GM18858 (cell line): ENCODE measurements around the gene YTHDF1.

ENCODE experiments used
- ATAC-seq: cut with Tn5 transposase; IDR thresholded peaks from one replicate; pipeline ENCODE4 v1.9.1; 2021; ENCODE audit not compliant: unreplicated experiment

YTHDF1 gene

GRCh38 chr20:63249891-63250290, 34.0 kb upstream of the YTHDF1 start:
- ATAC-seq, result no peak

DNA sequence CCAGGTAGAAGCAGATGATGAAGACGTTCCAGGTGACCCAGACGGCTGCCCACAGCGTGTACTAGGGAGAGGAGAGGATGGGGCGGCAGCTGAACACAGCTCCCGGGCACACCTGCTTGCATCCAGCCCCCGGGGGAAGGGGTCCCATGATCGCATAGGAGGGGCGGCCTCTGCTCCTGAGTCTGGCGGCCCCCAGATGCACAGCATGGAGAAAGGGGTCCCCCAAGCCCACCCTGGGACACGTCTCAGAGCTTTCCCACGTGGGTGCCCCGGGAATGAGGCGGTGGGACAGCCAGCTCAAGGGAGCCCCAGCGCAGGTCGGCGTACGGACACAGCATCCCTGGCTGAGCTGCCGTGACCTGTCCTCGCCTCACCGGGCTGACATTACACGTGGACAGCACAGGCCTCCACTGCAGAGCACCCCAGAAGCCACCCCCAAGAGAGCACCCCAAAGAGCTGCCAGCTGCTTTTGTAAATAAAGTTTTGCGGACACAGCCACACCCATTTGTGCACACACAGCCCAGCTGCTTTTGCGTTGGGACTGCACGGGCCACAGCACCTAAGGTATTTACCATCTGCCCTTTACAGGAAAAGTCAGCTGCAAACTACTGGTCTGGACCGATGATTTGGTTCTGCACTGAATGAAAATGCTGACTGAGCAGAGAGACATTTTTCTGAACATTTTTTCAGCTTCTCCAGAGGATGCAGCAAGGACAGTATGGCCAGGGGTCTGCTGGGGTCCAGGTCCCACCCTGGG, 33.1 kb upstream of the YTHDF1 start:
- no peak for ATAC-seq

GRCh38 chr20:63247671-63248228, 31.8 kb upstream of the YTHDF1 start:
- ATAC-seq, result no peak

- no peak for ATAC-seq
These were observed 30.8 kb upstream of the YTHDF1 start for GRCh38 chr20:63246490-63247288.

DNA sequence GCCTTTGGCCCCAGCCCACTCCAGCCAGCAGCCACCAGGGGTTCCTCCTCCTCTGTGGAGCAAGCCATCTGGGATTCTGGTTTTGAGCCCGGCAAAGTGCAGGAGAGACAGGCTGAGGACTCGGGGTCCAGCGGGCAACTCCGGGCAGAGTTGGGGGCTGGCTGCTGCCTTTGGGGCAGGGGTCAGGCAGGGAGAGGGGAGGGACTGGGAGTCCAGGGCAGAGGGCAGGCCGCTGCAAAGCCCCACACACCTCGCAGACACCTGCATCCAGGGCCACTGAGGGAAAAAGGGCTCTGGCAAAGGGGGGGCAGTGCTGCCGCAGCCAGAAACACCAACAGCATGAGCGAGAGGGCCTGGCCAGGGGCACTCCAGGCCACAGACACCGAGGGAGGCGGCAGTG, 28.5 kb upstream of the YTHDF1 start:
- no peak for ATAC-seq

DNA sequence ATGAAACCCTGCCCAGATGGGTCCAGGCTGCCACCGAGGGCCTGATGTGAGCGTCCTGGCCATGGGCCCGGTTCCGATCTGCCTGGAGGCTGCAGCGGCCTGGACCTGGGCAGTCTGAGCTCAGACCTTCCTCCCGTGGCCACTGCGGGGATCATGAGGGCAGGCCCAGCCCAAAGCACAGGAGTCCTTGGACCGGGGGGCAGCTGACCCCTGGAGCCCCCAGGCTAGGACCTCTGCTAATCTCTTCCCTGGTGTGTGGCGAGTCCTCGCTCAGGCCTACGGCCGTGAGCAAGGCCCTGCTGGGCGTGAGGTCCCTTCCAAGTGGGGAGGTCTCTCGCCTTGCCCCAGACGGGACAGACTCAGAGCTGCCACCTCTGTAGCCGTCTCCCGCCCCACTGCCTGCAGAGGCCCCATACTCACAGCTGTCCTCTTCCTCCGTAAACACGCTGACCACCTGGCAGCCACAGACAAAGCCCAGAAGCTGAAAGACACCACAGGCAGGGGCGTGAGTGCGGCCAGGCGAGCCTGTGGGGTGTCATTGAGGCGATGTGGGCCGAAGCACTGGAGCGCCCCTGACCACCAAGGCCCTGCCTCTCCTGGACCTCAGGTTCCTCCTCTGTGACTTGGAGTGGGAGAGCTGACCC, 27.8 kb upstream of the YTHDF1 start:
- no peak for ATAC-seq

GRCh38 chr20:63242736-63243135, 26.8 kb upstream of the YTHDF1 start:
- ATAC-seq, result no peak

GRCh38 chr20:63241272-63241671, 25.3 kb upstream of the YTHDF1 start:
- ATAC-seq, result no peak

DNA sequence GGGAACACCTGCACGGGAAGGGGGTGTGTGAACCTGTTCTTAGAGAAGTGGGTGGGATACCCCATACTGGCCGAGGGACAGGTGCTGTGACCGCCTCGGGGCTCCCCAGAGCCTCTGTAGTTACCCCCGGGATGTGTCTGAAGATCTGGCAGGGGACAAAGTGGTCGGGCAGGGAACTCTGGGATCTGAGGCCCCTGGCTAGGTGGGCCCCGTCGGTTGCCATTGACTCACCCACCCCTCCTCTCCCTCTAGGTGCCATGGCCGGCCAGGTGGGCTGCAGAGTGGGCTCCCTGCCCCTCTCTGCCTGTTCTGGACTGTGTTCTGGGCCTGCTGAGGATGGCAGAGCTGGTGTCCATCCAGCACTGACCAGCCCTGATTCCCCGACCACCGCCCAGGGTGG, 24.1 kb upstream of the YTHDF1 start:
- ATAC-seq, result no peak

DNA sequence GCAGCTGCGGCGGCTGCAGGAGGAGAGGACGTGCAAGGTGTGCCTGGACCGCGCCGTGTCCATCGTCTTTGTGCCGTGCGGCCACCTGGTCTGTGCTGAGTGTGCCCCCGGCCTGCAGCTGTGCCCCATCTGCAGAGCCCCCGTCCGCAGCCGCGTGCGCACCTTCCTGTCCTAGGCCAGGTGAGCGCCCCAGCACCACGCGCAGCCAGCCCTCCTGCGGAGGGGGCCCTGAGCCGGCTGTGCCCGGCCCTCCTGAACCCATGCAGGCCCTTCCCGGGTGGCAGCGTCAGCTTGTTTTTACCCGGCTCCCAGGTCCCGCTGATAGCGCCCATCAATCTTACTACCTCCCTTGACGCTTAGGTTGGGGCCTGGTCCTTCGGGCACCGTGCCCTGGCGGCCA, 23.5 kb upstream of the YTHDF1 start:
- ATAC-seq, result no peak

DNA sequence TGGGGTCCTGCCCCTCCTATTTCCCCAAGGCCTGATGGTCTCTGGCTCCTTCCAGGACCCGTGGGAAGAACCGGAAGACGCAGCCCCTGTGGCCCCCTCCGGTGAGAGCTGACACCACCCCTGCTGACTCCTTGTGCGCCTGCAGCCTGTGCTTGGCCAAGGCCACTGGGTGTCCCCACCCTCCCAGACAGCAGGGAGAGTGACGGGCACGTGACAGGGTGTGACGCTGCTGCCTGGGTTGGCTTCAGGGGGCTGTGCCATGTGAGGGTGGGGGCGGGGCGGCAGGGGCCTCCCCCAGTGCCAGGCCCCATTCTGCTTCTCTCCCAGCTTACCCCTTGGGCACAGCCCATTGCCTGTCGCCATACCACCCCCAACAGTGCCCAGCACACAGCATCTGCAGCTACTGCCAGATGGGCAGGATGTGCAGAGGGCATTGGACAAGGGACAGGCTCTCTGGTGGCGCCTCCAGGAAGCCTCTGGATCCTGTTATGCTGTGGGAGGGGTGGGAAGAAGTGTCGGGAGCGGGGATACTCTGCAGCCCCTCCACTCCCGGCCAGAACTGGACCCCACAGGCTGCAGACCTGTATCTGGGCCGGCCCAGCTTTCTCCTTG, 22.7 kb upstream of the YTHDF1 start:
- ATAC-seq, result no peak

DNA sequence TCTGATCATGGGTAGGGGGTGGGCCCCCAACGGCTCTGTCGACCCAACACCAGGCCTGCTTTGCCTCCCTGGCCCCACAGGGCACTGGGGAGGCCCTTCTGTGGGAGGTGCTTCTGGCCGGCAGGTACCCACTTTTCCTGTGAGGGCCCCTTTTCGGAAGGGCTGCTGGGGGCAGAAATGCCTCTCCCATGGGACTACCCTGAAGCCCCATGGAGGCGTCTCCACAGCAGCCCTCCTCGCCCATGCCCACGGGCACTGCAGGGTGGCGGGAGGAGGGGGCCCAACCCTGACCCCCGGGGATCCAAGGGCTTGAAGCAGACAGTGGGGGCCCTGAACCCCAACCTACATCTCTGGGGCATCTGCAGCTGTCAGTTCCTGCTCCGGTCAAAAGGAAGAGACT, 22.1 kb upstream of the YTHDF1 start:
- no peak for ATAC-seq

DNA sequence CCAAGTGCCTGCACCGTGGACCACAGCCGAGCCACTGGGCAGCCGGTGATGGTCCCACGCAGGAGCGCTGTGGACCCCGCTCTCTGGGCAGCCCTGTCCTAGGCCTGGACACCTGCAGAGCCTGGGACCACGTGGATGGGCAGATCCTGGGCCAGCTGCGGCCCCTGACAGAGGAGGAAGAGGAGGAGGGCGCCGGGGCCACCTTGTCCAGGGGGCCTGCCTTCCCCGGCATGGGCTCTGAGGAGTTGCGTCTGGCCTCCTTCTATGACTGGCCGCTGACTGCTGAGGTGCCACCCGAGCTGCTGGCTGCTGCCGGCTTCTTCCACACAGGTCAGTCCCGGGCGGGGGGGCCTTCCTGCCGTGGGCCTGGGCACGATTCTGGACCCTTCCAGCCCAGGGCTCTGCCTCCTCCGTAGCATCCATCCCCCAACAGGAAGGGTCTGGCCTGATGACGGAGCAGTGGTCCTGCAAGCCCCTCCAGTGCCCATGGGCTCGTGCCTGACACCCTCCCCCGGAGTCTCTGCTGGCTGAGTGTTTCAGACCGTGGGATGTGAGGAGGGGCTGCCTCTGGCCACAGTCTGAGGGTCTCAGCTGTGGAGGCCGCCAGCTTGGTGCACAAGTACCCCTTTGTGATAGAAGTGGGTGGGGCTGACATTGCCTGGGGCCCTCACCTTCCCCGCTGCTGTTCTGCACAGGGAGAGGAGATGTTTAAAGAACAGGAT, 20.3 kb upstream of the YTHDF1 start:
- no peak for ATAC-seq

DNA sequence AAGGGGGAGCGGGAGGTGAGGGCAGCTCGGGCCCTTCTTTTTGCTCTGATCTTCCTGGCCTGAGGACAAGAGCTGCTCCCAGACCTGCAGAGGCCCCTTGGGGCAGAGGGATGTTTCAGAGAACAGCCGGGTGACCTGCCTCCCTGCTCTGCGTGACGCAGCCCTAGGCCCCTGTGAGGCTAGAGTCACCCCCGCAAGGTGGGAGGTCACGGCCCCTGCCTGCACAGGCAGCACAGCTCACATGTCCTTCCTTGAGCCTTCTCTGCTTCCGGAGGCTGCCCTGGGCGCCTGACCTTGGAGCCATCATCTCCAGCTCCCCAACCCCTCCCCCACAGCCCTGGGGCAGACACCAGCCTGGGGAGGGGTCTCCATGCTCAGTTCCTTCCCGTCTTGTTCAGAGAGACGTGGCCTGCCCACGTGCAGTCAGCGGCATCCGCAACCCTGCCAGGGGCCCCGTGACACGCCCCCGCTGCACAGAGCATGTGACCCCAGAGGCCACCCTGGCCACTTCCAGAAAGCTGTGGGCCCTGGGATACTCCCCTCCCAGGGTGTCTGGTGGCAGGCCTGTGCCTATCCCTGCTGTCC, 19.6 kb upstream of the YTHDF1 start, which contains the start of gene BIRC7:
Gene BIRC7 (plus strand): TSS at position 507 of the 585 bp plus-strand sequence. CDS start 192 bp downstream, outside the sequence.
- ATAC-seq, result no peak

DNA sequence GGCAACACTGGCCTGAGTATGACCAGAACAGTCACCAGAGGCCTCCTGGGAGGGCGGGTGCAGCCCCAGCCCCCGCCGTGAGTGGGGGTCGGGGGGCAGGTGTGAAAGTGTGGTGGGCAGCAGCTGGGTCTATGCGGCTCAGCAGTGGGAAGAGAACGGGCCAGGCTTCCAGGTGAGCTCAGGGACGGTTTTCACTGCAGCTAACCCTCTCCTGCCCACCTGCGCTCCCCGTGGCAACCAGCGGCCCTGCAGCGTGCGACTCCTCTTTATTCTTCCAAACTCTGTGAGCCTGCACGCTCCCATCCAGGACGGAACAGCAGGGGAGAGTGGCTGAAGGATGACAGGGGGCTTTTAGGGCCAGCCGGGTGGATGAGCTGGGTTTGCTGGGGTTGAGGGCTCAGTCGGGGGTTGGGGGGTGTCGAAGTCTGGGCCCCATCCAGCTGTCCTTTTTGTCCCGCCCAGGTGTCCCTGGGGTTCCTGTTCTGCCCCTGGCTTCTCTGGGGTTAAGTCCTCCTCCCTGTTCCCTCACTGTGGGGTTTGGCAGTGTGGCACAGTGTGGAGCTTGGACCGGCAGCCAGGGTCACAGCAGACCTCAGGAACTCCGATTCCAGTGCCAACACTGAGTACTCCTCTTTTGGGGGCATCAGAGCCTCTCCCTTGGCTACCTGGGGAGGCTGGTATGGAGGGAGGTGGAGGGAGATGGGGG, 18.9 kb upstream of the YTHDF1 start:
- ATAC-seq, result no peak

GRCh38 chr20:63233924-63234323, 18.0 kb upstream of the YTHDF1 start:
- no peak for ATAC-seq

DNA sequence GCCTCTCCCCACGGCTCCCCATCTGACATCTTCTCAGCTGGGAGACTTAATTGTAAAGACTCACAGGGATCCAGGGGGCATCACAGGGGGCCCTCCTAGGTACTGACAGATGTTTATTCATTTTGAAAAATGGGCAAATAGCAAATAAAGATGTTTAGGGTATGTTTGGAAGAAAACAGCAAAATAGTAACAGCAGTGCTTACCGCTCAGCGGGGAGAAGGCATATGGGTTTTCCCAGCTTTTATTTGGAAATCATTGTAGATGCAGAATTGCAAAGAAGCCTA, 17.1 kb upstream of the YTHDF1 start:
- ATAC-seq, result no peak

- no peak for ATAC-seq
These were observed 16.5 kb upstream of the YTHDF1 start for GRCh38 chr20:63232235-63233060.

- no peak for ATAC-seq
These were observed 14.9 kb upstream of the YTHDF1 start for GRCh38 chr20:63230800-63231268.
